Mammary epithelial cell (primary cell): Measurements from ENCODE around the gene STXBP1.

Experiments used
- CTCF ChIP-seq, 2 donors: IDR thresholded peaks in 1 of 2; conservative IDR thresholded peaks in 1 of 2; 2 replicates each; pipeline ENCODE4 v1.5.1; 2011 to 2012; ENCODE audit warnings: inconsistent platforms in 2 of 2, low read length in 2 of 2, mild to moderate bottlenecking in 2 of 2, control low read depth in 1 of 2, low read depth in 1 of 2; ENCODE audit not compliant: insufficient read depth in 1 of 2; ENCODE audit errors: extremely low read depth in 1 of 2
- EZH2 ChIP-seq: IDR thresholded peaks from 2 replicates; pipeline ENCODE4 v1.6.1; 2012; ENCODE audit warnings: low read length, inconsistent platforms, borderline replicate concordance

GRCh38 chr9:127627494-127627855 is 15.4 kb downstream of the STXBP1 start:
- no peak for TF ChIP-seq CTCF (conservative IDR thresholded peaks at IDR 0.05 in 1 of 2, IDR thresholded peaks at IDR 0.05 in 1 of 2; ENCODE audit: extremely low read depth in 1 of 2, insufficient read depth in 1 of 2, low read depth in 1 of 2, low read length in 2 of 2)
- no peak for TF ChIP-seq EZH2
